HG02610 (cell line): ENCODE measurements around the gene SMAD6.

Experiments
- ATAC-seq: cut with Tn5 transposase; IDR thresholded peaks from one replicate; pipeline ENCODE4 v1.9.1; 2021; ENCODE audit warnings: mild to moderate bottlenecking, moderate library complexity; ENCODE audit not compliant: unreplicated experiment

The SMAD6 gene

DNA sequence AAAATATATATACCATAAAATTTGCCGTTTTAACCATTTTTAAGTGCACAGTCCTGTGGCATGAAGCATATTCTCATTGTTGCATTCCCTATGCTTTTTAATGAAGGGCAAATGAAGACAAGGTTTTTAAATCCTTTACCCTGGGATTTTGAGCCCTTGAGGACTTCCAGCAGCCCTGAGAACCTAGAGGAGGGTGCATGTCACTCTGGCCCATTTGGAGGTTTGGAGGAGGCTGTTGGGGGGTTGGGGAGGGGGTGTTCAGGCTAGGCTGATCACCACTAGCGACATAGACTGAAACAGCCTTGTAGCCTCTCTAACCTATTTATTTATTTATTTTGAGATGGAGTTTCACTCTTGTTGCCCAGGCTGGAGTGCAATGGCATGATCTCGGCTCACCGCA lies 86.0 kb downstream of the SMAD6 start:
- no peak for ATAC-seq

DNA sequence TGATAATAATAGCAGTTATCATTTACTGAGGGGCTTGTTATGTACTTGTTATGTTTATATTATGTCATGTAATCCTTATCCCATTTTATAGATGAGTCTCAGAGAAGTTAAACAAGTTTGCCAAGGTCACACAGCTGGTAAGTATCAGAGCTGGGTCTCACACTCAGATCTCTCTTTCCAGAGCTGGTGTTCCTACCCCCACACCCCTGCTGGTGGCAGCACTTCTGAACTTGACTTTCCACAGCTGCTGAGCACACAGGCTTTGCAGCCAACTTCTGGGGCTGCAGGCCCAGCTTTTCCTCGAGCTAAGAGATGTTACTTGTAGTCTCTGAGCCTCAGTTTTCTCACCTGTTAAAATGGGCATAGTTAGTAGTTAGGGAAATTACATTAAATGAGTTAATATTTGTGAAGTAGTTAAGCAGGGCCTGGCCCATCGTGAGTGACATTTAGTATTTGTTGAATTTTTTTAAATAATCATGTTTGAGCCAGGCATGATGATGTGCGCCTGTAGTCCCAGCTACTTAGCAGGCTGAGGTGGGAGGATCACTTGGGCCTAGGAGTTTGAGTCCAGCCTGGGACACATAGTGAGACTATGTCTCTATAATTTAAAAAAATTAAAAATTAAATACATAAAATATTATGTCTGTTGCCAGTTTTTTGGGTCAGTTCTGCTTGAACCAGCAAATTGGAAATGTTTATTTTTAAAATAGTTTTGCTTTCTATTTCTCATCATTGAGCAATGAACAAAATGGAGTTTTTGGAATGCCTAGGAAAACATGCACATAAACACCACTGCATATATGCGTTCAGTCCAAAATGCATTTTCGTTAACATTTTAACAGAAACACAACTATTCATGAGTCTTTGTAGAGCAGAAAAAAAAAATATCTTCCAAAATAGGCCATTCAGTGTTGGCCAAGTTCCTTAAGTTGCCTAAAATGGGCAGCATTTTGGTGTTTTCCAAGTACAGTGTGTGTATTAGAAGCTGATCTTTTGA lies 87.3 kb downstream of the SMAD6 start:
- no peak for ATAC-seq

DNA sequence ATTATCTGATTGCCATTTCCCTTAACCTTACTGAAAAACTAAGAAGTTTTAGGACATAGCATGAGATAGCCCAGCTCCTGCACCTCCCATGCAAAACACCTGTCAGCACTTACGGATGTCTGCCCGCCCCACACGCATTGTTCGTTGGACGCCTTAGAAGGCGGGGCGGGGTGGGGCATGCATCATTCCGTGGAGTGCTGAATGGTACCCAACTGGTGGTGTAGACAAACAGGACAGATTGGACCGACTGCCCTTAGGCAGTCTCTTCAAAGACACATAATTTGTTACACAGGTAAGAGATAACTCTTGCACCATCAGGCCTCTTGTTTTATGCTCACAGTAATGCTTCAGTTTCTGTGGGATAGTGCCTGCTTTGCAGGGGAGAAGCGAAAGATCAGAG lies 93.8 kb downstream of the SMAD6 start:
- ATAC-seq: no peak

DNA sequence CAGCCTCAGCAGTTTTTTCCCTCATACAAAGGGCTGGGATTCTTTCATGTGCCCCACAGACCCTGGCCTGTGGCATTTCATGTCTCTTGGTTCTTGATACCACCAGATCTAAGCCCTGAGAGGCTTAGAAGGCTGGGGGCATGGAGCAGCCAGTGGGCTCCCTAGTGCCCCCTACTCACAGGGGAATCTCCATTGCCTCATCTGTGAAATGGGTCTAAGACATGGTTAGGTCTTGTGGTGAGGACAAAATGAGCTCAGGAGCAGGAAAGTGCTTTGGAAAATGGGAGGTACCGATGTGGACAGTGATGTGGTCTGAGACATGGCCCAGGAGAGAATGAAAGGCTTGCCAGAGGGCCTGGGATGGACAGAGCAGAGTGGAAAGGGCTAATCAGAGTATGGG lies 94.3 kb downstream of the SMAD6 start:
- no peak for ATAC-seq

DNA sequence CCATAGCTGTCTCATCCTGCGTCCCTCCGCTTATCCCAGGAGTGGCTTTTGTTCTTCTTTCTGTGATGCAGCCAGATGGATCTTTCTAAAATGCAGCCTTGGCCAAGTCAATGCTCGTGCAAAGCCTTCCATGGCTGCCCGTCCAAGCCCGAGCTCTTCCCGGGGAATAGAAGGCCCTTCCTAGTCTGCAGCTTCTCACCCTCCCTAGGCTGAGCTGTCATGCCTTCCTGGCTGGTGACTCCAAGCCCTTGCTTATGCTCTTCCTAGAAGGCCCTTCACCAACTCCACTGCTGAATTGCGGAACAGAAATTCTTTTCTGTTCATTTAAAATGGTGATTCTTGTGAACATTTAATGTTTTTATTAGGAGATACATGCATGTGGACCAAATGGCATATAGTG lies 95.9 kb downstream of the SMAD6 start:
- no peak for ATAC-seq

DNA sequence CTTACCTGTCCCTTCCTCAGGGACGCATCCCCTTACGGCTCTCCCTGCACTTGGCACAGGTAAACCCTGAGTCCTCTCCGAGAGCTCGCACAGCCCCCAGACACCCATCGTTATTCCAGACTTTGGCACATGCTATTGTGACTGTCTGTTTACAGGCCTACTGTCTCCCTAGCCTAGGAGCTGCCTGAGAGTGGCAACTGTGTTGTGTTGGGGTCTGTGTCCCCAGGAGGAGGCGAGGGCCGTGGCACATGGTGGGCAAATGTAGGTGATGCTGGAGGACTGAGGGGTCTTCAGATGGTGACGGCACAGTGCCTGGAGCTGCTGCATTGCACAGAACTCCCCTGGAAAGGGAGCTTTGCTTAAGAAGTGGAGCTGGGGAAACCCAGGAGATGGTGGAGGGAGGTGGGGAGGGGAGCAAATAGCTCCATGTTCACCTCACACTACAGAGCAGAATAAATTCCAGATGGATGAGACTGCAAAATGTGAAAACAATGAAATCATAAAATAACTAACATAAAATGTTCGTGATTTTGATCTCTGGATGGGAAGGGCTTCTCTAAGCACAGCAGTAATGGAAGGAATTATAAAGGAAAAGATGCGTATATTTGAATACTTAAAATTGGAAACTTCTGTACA lies 96.5 kb downstream of the SMAD6 start:
- no peak for ATAC-seq

DNA sequence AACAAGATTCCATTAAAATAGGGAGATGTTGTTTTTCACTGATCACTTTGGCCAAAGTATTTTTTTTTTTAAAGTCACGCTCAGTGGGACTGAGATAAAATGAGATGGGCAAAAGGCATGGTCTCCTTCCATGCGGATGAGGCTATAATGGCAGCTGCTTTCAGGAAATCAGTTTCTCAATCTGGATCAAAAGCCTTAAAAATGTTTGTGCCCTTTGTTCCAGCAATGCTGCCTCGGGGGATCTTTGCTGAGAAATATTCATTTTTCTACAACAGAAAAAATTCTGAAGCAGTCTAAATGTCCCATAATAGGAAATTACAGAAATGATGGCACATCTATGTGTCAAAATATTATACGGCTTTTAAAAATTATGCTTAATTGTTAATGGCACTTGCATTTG lies 97.2 kb downstream of the SMAD6 start:
- ATAC-seq: no peak

DNA sequence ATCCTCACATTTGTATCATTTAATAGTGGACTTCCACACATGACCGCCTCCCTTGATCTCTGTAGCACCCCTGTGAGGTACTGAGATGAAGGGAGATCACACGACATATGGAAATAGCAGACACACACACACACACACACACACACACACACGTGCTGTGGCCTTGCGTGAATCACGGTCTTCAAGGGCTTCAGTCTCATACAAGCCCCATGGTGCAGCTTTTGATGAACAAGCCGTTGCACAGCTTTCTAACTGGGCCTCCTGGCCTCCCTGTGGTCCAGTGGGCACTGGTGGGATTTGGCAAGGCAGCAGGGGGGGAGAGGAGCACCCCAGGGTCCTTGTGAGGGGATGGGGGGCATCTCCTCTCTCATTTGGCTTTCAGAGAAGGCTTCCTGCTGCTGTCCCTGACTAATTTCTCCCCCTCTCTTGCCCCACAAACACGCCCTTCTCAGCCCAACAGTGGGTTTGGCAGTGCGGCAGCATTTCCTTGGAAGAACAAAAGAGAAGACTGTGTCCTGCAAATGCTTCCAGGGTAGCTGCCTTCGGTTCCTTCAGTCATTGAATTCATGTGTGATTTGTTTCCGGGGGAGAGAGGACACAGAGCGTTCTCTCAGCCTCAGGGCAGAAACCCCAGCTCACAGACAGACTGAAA lies 98.7 kb downstream of the SMAD6 start:
- ATAC-seq: no peak

DNA sequence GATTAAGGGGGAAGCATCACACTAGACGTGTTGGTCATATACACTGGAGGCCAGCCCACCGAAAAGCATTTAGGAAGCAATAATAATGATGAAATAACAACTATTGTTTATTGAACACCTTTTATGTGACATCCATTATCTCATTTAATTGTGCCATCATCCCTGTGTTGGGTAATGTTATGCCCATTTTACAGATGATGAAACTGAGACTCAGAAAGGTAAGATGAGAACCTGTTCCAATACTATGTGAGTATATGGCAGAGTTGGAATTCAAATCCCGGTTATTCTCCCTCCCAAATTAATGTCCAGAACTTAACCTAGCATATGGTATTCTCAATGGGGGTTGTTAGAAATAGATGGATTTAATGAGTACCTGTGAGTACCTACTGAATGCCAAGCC lies 99.2 kb downstream of the SMAD6 start:
- no peak for ATAC-seq

DNA sequence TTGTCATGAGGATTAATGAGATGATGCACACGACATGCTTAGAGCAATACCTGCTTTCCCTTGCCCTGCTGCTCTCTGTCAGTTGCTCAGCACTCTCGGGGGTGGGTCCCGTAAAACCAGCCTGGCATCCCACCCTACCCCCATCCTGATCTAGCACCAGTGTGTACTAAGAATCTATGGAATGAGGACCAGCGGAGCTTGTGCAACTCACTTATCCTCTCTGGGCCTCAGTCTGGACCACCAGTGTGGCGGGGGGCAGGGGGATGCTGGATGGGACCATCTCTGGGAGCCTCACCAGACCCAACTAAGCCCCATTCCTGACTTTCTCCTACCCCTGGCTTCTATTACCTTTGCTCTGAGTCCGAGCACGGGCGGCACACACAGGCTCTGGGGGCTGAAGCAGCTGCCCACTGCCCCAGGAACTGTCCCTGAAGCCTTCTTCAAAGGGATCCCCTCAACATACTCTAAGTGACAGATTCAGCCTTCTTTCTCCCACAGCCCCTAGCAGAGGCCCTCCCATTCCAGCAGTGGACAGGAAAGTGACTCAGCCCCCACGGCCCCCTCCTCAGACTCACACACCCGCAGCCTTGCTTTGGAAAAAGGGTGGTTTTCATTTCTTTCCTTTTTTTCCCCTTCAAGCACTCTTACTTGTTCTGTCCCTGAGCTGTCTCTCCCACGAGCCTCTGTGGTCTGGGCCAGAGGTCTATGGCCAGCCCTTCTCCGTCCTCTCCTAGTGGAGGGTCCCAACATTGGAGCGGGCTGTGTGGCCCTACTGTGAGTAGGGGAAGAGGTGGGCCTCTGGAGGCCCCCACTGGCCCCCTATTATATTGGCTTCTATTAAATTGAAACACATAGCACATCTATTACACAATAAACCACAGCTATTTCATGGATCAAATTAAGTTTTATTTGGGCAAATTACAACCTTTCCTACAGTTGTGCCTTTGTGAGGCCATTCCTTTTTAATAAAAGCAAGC lies 100.3 kb downstream of the SMAD6 start:
- ATAC-seq: no peak

DNA sequence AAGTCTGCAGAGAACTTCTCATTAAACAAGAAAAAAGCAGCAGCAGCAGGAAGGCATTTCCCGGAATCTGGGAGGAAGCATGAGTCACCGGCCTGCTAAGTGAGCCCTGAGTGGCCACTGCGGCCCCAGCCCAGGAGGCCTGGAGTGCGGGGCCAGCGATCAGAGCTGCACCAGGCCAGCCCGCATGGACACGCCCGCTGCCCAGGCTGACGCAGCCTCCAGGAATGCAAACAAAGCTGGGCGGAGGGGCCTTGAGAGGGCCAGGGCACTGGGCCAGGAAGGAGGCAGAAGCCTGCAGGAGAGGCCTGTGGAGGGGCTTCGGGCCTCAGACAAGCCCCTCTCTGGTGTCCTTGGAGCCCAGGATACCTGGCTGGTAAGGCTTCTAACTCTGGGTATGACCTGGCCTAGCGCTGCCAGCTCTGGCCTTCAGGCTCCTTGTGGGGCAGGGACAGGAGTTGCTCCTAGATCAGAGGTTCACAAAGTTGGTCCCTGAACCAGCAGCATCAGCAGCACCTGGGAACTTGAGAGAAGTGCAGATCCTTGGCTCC lies 101.2 kb downstream of the SMAD6 start:
- ATAC-seq: no peak

DNA sequence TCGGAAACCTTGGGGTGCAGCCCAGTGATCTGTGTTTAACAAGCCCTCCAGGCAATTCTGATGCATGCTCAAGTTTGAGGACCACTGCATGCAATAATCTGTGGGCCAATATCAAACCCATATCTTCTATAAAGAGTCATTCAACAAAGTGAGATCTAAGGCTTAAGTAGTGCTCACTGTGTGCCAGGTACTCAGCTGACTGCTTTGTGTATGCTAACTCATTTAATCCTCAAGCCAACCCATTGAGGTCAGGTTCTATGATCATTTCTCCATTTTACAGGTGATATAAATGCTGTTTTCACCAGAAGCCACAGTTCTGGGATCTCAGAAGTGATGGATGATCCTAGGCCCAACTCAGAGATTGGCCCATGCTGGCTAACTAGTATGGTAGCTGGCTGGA lies 101.7 kb downstream of the SMAD6 start:
- no peak for ATAC-seq

DNA sequence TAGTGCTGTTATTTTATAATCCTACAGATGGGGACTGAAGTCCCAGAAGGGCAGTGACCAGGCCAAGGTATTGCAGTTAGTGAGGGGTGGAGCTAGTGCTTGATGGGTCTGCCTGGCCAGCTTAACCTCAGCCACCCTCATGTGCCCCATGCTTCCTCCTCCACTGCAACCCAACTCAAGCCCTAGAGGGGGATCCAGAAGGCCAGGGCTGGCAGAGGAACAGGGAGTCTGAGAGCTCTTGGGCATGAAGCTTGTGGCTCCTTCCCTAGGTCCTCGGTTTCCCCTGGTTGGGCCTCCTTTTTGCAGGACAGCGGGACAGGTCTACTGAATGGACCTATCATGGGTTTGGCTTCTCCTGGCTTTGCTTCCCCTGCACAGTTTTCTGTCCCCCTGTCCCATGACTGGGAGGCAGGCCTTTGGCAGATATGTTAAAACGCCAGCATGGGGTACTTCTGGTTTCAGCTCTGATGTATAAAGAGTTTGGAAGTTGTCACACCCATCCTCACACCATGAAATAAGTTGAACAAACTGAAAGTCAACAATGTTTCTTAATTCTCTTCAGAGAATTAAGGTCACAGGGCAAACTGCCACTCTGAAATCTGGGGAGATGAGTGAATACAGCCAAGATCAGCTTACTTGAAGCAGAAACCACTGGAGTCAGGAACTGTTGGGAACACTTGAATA lies 103.3 kb downstream of the SMAD6 start:
- no peak for ATAC-seq

DNA sequence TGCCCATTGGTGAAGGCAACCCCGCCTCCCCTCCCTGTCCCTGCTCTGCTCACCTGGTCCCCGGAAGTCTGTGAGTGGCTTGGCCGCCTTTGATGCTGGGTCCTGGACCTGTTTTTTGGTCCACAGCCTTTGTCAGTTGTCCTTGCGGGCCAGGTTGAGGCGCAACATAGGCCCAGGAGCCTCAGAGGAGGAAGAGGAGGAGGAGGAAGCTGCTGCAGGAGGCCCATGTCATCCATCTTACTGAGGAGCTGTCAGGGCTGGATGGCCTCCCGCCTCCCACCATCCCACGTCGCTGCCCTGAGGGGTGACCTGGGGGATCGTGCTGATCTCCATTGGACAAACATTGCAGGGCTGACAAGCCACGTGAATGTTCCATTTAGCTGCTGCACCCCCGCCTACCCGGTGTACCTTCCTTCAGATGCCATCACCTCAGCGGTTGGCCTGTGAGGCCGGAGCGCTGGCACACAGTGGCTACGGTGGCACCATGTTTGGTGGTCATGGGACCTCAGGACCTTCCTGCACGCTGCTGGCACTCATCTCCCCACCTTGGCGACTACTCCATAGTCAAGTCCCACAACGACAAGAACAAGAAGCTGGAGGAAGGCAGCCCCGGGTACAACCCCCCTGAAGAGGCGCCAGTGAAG lies 106.3 kb downstream of the SMAD6 start:
- ATAC-seq: no peak

DNA sequence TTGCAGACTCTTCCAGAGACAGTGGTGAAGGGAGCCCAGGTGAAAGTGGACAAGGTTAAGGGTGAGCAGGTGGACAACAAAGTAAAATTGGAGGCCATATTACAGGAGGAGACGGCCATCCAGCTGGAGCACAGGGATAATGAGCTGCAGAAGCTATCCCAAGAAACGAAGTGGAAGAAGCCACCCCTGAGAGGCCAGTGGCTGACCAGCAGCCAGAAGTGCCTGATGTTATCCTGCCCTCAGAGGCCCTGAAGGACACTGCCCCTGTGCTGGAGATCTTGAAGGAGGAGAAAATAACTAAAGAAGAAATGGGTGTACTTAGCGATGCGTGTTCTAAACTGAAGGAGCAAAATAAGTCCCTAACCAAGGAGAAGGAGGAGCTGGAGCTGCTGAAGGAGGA lies 107.6 kb downstream of the SMAD6 start:
- no peak for ATAC-seq

DNA sequence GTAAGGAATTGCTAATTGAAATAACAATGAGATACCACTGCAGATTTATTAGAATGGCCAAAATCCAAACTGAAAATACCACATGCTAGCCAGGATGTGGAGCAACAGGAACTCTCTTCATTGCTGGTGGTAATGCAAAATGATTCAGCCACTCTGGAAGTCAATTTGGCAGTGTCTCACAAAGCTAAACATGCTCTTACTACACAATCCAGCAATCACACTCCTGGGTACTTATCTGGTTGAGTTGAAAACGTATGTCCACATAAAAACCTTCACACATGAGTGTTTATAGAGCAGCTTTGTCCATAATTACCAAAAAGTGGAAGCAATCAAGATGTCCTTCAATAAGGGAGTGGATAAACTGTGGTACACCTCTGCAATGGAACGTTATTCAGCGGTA lies 113.3 kb downstream of the SMAD6 start:
- ATAC-seq: no peak

DNA sequence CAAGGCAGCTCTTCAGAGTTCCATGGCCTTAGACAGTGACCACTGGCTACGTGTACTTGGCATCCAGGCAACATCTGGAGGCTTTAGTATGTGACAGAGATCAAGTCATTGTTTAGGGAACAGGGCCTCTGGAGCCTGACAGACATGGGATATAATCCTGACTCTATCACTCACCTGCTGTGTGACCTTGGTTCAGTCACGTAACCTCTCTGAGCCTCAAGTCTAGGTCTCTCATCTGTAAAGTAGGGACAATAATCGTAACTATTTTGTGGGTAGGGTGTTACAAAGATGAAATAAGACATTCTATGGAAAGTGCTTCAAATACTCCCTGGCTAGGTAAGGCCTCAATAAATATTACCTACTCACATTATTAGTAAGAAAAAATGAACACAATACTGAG lies 114.2 kb downstream of the SMAD6 start:
- no peak for ATAC-seq

DNA sequence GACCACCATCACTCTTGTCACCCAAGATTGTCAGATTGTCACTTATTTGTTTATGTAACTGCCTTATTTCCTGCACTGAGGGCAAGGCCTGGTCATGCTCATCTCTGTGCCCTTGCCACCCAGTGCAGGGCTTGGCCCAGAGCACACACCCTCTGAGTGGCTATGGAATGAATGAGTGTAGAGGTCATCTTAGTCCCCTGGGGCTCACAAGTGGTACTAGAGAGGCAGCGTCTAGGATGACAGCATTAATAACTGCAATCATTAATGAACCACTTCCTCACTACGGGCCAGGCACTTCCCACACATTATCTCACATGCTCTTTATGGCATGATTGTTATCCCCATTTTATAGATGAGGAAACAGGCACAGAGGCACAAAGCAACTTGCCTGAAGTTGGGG lies 117.0 kb downstream of the SMAD6 start:
- ATAC-seq: no peak

DNA sequence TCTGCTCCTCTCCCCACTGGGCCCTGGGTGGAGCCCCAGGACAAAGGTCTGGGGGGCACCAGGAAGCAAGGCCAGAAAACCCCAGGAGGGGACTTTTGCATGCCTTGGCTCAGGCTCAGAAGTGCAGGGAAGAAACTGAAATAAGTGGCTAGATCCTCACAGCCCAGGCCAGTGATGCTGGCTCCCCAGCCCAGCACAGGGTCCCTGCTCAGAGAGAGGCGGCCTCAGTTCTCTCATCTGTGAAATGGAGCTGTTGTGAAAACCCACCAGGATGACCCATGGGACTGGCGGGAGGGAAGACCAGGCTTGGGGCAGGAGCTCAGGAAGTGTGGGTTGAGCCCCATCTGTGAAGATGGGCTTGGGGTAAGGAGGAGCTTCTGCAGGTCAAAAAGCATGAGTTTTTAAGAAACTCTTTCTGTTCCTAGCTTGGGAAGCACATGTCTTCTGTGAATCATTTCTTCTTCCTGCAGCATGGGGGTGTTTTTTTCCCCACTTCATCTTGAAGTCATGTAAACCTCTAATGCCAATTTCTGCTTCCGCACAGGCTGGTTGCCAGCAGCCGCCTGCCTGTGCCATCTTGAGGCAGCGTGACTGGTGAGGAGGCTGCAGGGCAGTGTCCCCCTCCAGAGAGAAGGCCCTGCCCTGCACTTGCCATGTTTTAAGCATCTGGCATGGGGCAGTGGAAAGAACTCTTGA lies 118.6 kb downstream of the SMAD6 start:
- ATAC-seq: no peak
